ENCODE measurements around the gene PKDCC. TPM values are rescaled to one million over a fixed set of nuclear protein-coding genes. Genes with fewer than 3 reads are reported as not detected.

Gene PKDCC
- total and polyA plus RNA-seq, 9 donors = 58.5 to 576 (median 257) TPM

- TF ChIP-seq CTCF (IDR thresholded peaks at IDR 0.05) = no peak
- no peak overlapping the region for H3K4me3 ChIP-seq
- H3K27ac ChIP-seq = no peak overlapping the region
- no peaks in the 10 kb centered on the region for H3K9me3 ChIP-seq
- no peak for DNase-seq
- 88 to 91% (median 90%) methylated on average over 5 of the region's 5 CpGs for WGBS, 3 donors
- H3K36me3 ChIP-seq = no peaks in the 10 kb centered on the region
- intact Hi-C loops (cut with DNase I) = loop anchor here in 1 of 4 donors (5.0 kb wide), 1 partner anchor 258 kb away; the partner anchor contains the start of gene COX7A2L
- H3K4me1 ChIP-seq (ENCODE audit: insufficient read depth) = peaks cover 3% of the 10 kb centered on the region
- no peaks in the 10 kb centered on the region for H3K27me3 ChIP-seq
Observed at GRCh38 chr2:42104621-42105020, 56.8 kb downstream of the PKDCC start.

- H3K4me3 ChIP-seq = no peak overlapping the region
- DNase-seq = no peak
- intact Hi-C loops (cut with DNase I) = no loop called here
- H3K27ac ChIP-seq = no peak overlapping the region
- peaks cover 3% of the 10 kb centered on the region for H3K4me1 ChIP-seq (ENCODE audit: insufficient read depth)
- TF ChIP-seq CTCF (IDR thresholded peaks at IDR 0.05) (no peak), EP300 (IDR thresholded peaks at IDR 0.05) (no peak), POLR2A (IDR thresholded peaks at IDR 0.05) (no peak)
- no peaks in the 10 kb centered on the region for H3K9me3 ChIP-seq
- H3K27me3 ChIP-seq = no peaks in the 10 kb centered on the region
- H3K36me3 ChIP-seq = no peaks in the 10 kb centered on the region
- whole genome bisulfite sequencing, 3 donors = 73 to 77% (median 76%) methylated on average over 14 of the region's 14 CpGs
Observed at GRCh38 chr2:42105330-42106256, 57.8 kb downstream of the PKDCC start.

- Histone ChIP-seq H3K27ac (no peak overlapping the region), H3K4me3 (no peak overlapping the region), H3K27me3 (no peaks in the 10 kb centered on the region), H3K4me1 (ENCODE audit: insufficient read depth) (peaks cover 5% of the 10 kb centered on the region), H3K9me3 (no peaks in the 10 kb centered on the region), H3K36me3 (no peaks in the 10 kb centered on the region)
- intact Hi-C loops (cut with DNase I) = no loop called here
- DNase-seq = no peak
- WGBS, 3 donors = 79 to 82% (median 80%) methylated on average over 10 of the region's 10 CpGs
- TF ChIP-seq POLR2A (IDR thresholded peaks at IDR 0.05) (no peak), CTCF (IDR thresholded peaks at IDR 0.05) (no peak), EP300 (IDR thresholded peaks at IDR 0.05) (no peak)
Observed at GRCh38 chr2:42106257-42106816, 58.5 kb downstream of the PKDCC start.

- WGBS, 3 donors = 81 to 91% (median 85%) methylated on average over 4 of the region's 4 CpGs
- intact Hi-C loops (cut with DNase I) = no loop called here
- TF ChIP-seq POLR2A (IDR thresholded peaks at IDR 0.05) = no peak
- TF ChIP-seq CTCF (IDR thresholded peaks at IDR 0.05) = no peak
- TF ChIP-seq EP300 (IDR thresholded peaks at IDR 0.05) = no peak
Observed at GRCh38 chr2:42107249-42108042, 59.6 kb downstream of the PKDCC start.

More at GRCh38 chr2:42107249-42108042, 59.6 kb downstream of the PKDCC start:
- H3K4me1 ChIP-seq (ENCODE audit: insufficient read depth) = peaks cover 3% of the 10 kb centered on the region
- no peak overlapping the region for H3K4me3 ChIP-seq
- no peaks in the 10 kb centered on the region for H3K36me3 ChIP-seq
- H3K27ac ChIP-seq = no peak overlapping the region
- H3K27me3 ChIP-seq = no peaks in the 10 kb centered on the region
- DNase-seq = no peak
- H3K9me3 ChIP-seq = no peaks in the 10 kb centered on the region

Data from ovary (tissue), 9 donors.